GM12878 (cell line): ENCODE data around the gene APOA5. TPM values are rescaled to one million over a fixed set of nuclear protein-coding genes. Genes with fewer than 3 reads are reported as not detected.

ENCODE experiments used
- ATAC-seq: fragments of 200-7000 bp; cut with Tn5 transposase; 3 replicates; pipeline ENCODE4 v1.9.1; 2020; ENCODE audit warnings: mild to moderate bottlenecking, moderate library complexity
- BruUV-seq: library from RNA; stranded (reverse); fragments of 400-500 nt; replicated peaks from 2 replicates; lab custom pipeline; 2021; lab: Mats Ljungman, UMichigan
- CTCF ChIA-PET: fragments of 300-600 bp; sonication (Branson Sonifier 250); formaldehyde crosslinking; extraction: SDS; loops from one replicate; lab custom pipeline; 2021; ENCODE audit warnings: inconsistent platforms; lab: Yijun Ruan, JAX
- POLR2A ChIA-PET: fragments of 350-600 bp; formaldehyde crosslinking; extraction: SDS; loops from one replicate; lab custom pipeline; 2021; ENCODE audit warnings: inconsistent platforms; lab: Charles Lee
- RAD21 ChIA-PET: fragments of 300-600 bp; sonication (Branson Sonifier 250); formaldehyde crosslinking; loops from one replicate; lab custom pipeline; 2023; ENCODE audit warnings: antibody characterized with exemption; ENCODE audit not compliant: unreplicated experiment; lab: Charles Lee
- SMC1A ChIA-PET: fragments of 300-600 bp; sonication (Branson Sonifier 250); formaldehyde crosslinking; loops from one replicate; lab custom pipeline; 2023; ENCODE audit not compliant: unreplicated experiment, uncharacterized antibody; lab: Charles Lee
- DNase-seq: peaks from one replicate; pipeline ENCODE4 v3.0.0-alpha.2; 2011; ENCODE audit warnings: low read depth, low spot score
- FAIRE-seq: peaks from 3 replicates; lab custom pipeline; 2011; peaks lifted over from hg19 to GRCh38; lab: Jason Lieb, UNC
- H2AFZ ChIP-seq: 2 replicates; pipeline ENCODE4 v1.6.0; 2011; ENCODE audit warnings: low read depth, low read length, control low read depth; ENCODE audit not compliant: control insufficient read depth
- H3K27ac ChIP-seq: 2 replicates; pipeline ENCODE4 v1.5.1; 2011; ENCODE audit warnings: control low read depth; ENCODE audit not compliant: control insufficient read depth, insufficient read depth
- H3K27me3 ChIP-seq, 2 experiments: replicated peaks in 1 of 2; 2 replicates each; pipeline versions ENCODE4 v1.6.0 to v1.6.1; 2011; ENCODE audit warnings: low read length in 1 of 2; ENCODE audit not compliant: control insufficient read depth in 2 of 2, insufficient read depth in 2 of 2
- H3K36me3 ChIP-seq, 2 experiments: 2 replicates each; pipeline ENCODE4 v1.5.1; 2011; ENCODE audit warnings: low read length in 1 of 2; ENCODE audit not compliant: control insufficient read depth in 2 of 2, insufficient read depth in 2 of 2
- H3K4me1 ChIP-seq: 2 replicates; pipeline ENCODE4 v1.6.1; 2011; ENCODE audit warnings: mild to moderate bottlenecking, low read length, moderate library complexity, mixed read lengths; ENCODE audit not compliant: control insufficient read depth, insufficient read depth
- H3K4me2 ChIP-seq: 2 replicates; pipeline ENCODE4 v1.6.0; 2011; ENCODE audit warnings: control low read depth; ENCODE audit not compliant: control insufficient read depth, insufficient read depth
- H3K4me3 ChIP-seq: fragments of 200-600 bp; sonication (generic); 2 replicates; pipeline ENCODE4 v1.5.1; 2016
- H3K79me2 ChIP-seq: 2 replicates; pipeline ENCODE4 v1.6.0; 2011; ENCODE audit warnings: low read length; ENCODE audit not compliant: control insufficient read depth, insufficient read depth
- H3K9ac ChIP-seq: 2 replicates; pipeline ENCODE4 v1.8.0; 2011; ENCODE audit warnings: low read length, control low read depth, mixed read lengths; ENCODE audit not compliant: control insufficient read depth, insufficient read depth
- H3K9me3 ChIP-seq: replicated peaks from 3 replicates; pipeline ENCODE4 v1.5.1; 2011; ENCODE audit warnings: mild to moderate bottlenecking, low read length; ENCODE audit not compliant: control insufficient read depth, insufficient read depth
- H4K20me1 ChIP-seq: 2 replicates; pipeline ENCODE4 v1.6.0; 2011; ENCODE audit not compliant: control insufficient read depth, insufficient read depth
- BRCA1 ChIP-seq: IDR thresholded peaks from 2 replicates; pipeline ENCODE4 v1.6.1; 2011; ENCODE audit warnings: low read depth, low read length, improper control_type of control experiment
- CBX3 ChIP-seq: fragments of 200-600 bp; sonication (generic); IDR thresholded peaks from 2 replicates; pipeline ENCODE4 v1.6.1; 2016; ENCODE audit warnings: low read depth, borderline replicate concordance
- FOXK2 ChIP-seq: fragments of 450-650 bp; IDR thresholded peaks from 2 replicates; pipeline ENCODE4 v1.6.1; 2017; ENCODE audit warnings: mild to moderate bottlenecking, moderate library complexity
- MTA3 ChIP-seq: IDR thresholded peaks from 2 replicates; pipeline ENCODE4 v1.6.1; 2012; ENCODE audit warnings: low read length, inconsistent platforms, borderline replicate concordance
- MYC ChIP-seq: IDR thresholded peaks from 2 replicates; pipeline ENCODE4 v1.6.1; 2011; ENCODE audit warnings: mild to moderate bottlenecking, low read length, moderate library complexity, inconsistent platforms; ENCODE audit not compliant: insufficient read depth, insufficient replicate concordance, insufficient read length, severe bottlenecking
- NR2C2 ChIP-seq: IDR thresholded peaks from 2 replicates; pipeline ENCODE4 v1.6.1; 2011; ENCODE audit warnings: borderline replicate concordance, low read depth; ENCODE audit not compliant: control insufficient read depth, insufficient read length
- SPI1 ChIP-seq: IDR thresholded peaks from 2 replicates; pipeline ENCODE4 v1.6.1; 2011; ENCODE audit warnings: low read depth, mild to moderate bottlenecking, low read length, moderate library complexity, borderline replicate concordance; ENCODE audit not compliant: insufficient read depth
- WGBS: methylation state at CpG from one replicate; pipeline ENCODE4 v1.1.6; 2016; ENCODE audit warnings: low lambda C conversion rate; ENCODE audit not compliant: insufficient replicate concordance, insufficient coverage; ENCODE audit errors: missing lambda C conversion rate; 5-methylcytosine and 5-hydroxymethylcytosine counted together
- in situ Hi-C: fragments of 300-500 bp; cut with MboI; formaldehyde crosslinking; loops from 9 replicates; pipeline ENCODE4 v1.14.3; 2018; ENCODE audit warnings: mixed read lengths
- intact Hi-C: fragments of 100-400 bp; cut with micrococcal nuclease; formaldehyde crosslinking; loops from one replicate; pipeline ENCODE4 v1.14.2; 2022; ENCODE audit not compliant: unreplicated experiment
- polyA plus RNA-seq, 11 experiments: library from polyadenylated mRNA; depleted of rRNA in 4 of 11; unstranded in 6 of 11; stranded (reverse) in 5 of 11; fragments of >200 nt; fragmentation: Nextera tagmentation in 4 of 11; fragmentation: Illumina TruSeq in 1 of 11; extraction: Ambion mirVana in 4 of 11; extraction: Trizol in 1 of 11; gene quantifications; 1 replicate in 1 of 11; 2 replicates in 10 of 11; pipeline versions ENCODE4 v1.2.1 to v1.2.3, GENCODE V29; 2011 to 2016; ENCODE audit warnings: inconsistent platforms in 2 of 11, missing spikeins in 2 of 11, low read depth in 1 of 11
- total RNA-seq, 4 experiments: library from RNA; depleted of rRNA in 3 of 4; stranded (reverse); fragments of >200 nt in 3 of 4; fragmentation: Illumina TruSeq in 1 of 4; extraction: Trizol in 1 of 4; gene quantifications; 2 replicates each; pipeline versions ENCODE4 v1.2.1 to v1.2.3, GENCODE V29; 2013 to 2021
- TF ChIP-seq, protein P1 (sequence below): IDR thresholded peaks from 2 replicates; pipeline ENCODE4 v1.6.1; 2012; ENCODE audit warnings: mild to moderate bottlenecking, low read depth, low read length
- TF ChIP-seq, protein P2 (sequence below): fragments of 450-650 bp; formaldehyde crosslinking; IDR thresholded peaks from 2 replicates; pipeline ENCODE4 v1.4.0; 2020; ENCODE audit warnings: mild to moderate bottlenecking, moderate library complexity
- TF ChIP-seq, protein P3 (sequence below): fragments of 450-650 bp; IDR thresholded peaks from 2 replicates; pipeline ENCODE4 v1.6.1; 2017; ENCODE audit warnings: low read depth, mild to moderate bottlenecking, moderate library complexity
- TF ChIP-seq, protein P4 (sequence below): fragments of 450-650 bp; formaldehyde crosslinking; IDR thresholded peaks from 2 replicates; pipeline ENCODE4 v1.5.0; 2022; ENCODE audit warnings: mild to moderate bottlenecking, missing genetic modification characterization

APOA5 gene
- total and polyA plus RNA-seq, 10 of the 15 experiments (the other 5 are each of a cell fraction or from before 2014, with no cell fraction given): 0.15 TPM; not detected in 9

DNA sequence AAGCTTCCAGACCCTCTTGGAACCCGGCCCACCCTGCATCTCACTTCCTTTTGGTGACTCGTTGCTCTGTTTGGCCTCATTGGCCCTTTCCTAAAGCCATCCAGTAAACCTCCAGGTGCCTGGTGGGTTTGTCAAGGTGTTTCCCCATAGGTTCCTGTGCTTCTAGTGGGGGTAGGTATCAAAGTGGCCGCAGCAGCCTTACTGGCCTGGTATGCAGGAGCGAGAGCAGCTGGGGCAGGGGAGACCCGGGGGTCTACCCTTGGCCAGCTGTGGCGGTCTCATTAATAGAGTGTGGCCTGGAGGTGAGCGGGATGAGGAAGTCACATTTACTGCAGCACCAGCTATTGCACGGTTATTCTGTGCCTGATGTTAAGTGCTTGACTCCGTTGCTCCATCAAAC lies 27.4 kb upstream of the APOA5 start:
- Histone ChIP-seq H3K9me3 (no peaks in the 10 kb centered on the region), H4K20me1 (no peaks in the 10 kb centered on the region), H3K4me1 (no peaks in the 10 kb centered on the region), H3K9ac (no peak overlapping the region), H3K36me3 (no peaks in the 10 kb centered on the region), H3K4me3 (no peak overlapping the region), H3K79me2 (no peaks in the 10 kb centered on the region), H2AFZ (no peak overlapping the region), H3K27ac (no peak overlapping the region), H3K27me3 (no peaks in the 10 kb centered on the region), H3K4me2 (no peak overlapping the region)
- 43% methylated on average over 9 of the region's 9 CpGs for WGBS
- FAIRE-seq (no peak), ATAC-seq (no peak), DNase-seq (no peak)
- SMC1A ChIA-PET: no interaction called here
- POLR2A ChIA-PET: no interaction called here
- no TSS peak for BruUV-seq
- in situ Hi-C loops (no loop called here), intact Hi-C loops (no loop called here)
- RAD21 ChIA-PET: no interaction called here
- CTCF ChIA-PET: interaction anchor here (0.8 kb wide), 1 partner anchor 29 kb away, joined by 3 read pairs; no protein-coding TSS in a partner anchor
- TF ChIP-seq, protein P1, sequence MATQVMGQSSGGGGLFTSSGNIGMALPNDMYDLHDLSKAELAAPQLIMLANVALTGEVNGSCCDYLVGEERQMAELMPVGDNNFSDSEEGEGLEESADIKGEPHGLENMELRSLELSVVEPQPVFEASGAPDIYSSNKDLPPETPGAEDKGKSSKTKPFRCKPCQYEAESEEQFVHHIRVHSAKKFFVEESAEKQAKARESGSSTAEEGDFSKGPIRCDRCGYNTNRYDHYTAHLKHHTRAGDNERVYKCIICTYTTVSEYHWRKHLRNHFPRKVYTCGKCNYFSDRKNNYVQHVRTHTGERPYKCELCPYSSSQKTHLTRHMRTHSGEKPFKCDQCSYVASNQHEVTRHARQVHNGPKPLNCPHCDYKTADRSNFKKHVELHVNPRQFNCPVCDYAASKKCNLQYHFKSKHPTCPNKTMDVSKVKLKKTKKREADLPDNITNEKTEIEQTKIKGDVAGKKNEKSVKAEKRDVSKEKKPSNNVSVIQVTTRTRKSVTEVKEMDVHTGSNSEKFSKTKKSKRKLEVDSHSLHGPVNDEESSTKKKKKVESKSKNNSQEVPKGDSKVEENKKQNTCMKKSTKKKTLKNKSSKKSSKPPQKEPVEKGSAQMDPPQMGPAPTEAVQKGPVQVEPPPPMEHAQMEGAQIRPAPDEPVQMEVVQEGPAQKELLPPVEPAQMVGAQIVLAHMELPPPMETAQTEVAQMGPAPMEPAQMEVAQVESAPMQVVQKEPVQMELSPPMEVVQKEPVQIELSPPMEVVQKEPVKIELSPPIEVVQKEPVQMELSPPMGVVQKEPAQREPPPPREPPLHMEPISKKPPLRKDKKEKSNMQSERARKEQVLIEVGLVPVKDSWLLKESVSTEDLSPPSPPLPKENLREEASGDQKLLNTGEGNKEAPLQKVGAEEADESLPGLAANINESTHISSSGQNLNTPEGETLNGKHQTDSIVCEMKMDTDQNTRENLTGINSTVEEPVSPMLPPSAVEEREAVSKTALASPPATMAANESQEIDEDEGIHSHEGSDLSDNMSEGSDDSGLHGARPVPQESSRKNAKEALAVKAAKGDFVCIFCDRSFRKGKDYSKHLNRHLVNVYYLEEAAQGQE: no peak
- TF ChIP-seq MYC (no peak), BRCA1 (no peak), SPI1 (no peak), NR2C2 (no peak), FOXK2 (no peak), CBX3 (no peak), MTA3 (no peak)
- TF ChIP-seq, protein P2, sequence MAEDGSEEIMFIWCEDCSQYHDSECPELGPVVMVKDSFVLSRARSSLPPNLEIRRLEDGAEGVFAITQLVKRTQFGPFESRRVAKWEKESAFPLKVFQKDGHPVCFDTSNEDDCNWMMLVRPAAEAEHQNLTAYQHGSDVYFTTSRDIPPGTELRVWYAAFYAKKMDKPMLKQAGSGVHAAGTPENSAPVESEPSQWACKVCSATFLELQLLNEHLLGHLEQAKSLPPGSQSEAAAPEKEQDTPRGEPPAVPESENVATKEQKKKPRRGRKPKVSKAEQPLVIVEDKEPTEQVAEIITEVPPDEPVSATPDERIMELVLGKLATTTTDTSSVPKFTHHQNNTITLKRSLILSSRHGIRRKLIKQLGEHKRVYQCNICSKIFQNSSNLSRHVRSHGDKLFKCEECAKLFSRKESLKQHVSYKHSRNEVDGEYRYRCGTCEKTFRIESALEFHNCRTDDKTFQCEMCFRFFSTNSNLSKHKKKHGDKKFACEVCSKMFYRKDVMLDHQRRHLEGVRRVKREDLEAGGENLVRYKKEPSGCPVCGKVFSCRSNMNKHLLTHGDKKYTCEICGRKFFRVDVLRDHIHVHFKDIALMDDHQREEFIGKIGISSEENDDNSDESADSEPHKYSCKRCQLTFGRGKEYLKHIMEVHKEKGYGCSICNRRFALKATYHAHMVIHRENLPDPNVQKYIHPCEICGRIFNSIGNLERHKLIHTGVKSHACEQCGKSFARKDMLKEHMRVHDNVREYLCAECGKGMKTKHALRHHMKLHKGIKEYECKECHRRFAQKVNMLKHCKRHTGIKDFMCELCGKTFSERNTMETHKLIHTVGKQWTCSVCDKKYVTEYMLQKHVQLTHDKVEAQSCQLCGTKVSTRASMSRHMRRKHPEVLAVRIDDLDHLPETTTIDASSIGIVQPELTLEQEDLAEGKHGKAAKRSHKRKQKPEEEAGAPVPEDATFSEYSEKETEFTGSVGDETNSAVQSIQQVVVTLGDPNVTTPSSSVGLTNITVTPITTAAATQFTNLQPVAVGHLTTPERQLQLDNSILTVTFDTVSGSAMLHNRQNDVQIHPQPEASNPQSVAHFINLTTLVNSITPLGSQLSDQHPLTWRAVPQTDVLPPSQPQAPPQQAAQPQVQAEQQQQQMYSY: no peak
- TF ChIP-seq, protein P3, sequence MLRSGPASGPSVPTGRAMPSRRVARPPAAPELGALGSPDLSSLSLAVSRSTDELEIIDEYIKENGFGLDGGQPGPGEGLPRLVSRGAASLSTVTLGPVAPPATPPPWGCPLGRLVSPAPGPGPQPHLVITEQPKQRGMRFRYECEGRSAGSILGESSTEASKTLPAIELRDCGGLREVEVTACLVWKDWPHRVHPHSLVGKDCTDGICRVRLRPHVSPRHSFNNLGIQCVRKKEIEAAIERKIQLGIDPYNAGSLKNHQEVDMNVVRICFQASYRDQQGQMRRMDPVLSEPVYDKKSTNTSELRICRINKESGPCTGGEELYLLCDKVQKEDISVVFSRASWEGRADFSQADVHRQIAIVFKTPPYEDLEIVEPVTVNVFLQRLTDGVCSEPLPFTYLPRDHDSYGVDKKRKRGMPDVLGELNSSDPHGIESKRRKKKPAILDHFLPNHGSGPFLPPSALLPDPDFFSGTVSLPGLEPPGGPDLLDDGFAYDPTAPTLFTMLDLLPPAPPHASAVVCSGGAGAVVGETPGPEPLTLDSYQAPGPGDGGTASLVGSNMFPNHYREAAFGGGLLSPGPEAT: no peak
- TF ChIP-seq, protein P4, sequence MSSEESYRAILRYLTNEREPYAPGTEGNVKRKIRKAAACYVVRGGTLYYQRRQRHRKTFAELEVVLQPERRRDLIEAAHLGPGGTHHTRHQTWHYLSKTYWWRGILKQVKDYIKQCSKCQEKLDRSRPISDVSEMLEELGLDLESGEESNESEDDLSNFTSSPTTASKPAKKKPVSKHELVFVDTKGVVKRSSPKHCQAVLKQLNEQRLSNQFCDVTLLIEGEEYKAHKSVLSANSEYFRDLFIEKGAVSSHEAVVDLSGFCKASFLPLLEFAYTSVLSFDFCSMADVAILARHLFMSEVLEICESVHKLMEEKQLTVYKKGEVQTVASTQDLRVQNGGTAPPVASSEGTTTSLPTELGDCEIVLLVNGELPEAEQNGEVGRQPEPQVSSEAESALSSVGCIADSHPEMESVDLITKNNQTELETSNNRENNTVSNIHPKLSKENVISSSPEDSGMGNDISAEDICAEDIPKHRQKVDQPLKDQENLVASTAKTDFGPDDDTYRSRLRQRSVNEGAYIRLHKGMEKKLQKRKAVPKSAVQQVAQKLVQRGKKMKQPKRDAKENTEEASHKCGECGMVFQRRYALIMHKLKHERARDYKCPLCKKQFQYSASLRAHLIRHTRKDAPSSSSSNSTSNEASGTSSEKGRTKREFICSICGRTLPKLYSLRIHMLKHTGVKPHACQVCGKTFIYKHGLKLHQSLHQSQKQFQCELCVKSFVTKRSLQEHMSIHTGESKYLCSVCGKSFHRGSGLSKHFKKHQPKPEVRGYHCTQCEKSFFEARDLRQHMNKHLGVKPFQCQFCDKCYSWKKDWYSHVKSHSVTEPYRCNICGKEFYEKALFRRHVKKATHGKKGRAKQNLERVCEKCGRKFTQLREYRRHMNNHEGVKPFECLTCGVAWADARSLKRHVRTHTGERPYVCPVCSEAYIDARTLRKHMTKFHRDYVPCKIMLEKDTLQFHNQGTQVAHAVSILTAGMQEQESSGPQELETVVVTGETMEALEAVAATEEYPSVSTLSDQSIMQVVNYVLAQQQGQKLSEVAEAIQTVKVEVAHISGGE (CRISPR knock-in tag): no peak
